ENCODE results near the gene KCNA1. TPM values are rescaled to one million over a fixed set of nuclear protein-coding genes. Genes with fewer than 3 reads are reported as not detected.

Gene KCNA1
- total and polyA plus RNA-seq, 2 experiments from 2014 or later = 0.27 TPM; not detected in 1

DNA sequence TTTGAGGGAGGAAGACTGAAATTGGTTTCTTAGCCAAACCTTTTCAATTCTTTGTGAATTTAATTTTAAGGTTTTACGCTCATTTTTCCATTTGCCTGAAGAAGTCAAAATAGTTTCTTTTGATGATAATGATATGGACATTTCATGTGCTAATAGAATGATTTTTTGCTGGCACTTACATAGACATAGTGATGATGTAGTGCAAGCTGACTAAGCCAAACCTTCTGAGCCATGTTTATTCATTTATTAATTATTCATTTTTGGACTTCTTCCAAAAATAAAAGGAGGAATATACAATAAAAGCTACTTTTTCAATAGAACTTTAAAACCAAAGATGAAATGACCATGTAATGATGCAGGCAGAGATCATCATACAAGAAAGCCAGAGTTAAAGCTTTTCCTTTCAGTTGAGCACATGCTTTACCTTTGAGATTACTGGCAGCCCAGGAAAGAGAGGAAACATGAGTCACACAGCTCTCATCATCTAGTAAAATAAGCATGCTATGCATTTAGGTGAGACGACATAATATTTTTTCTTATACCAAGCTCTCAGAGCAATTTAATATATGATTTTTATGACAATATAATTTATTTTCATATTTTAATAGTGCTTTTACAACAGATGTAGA, 24.8 kb downstream of the KCNA1 start:
- no peaks in the 10 kb centered on the region for H3K9me3 ChIP-seq (ENCODE audit: low read depth)
- no peak for TF ChIP-seq EZH2 (IDR thresholded peaks at IDR 0.05; ENCODE audit: borderline replicate concordance)
- TF ChIP-seq EZH2phosphoT487 (IDR thresholded peaks at IDR 0.05; ENCODE audit: low read depth, severe bottlenecking, unreplicated experiment) = no peak
- TF ChIP-seq, protein P1, sequence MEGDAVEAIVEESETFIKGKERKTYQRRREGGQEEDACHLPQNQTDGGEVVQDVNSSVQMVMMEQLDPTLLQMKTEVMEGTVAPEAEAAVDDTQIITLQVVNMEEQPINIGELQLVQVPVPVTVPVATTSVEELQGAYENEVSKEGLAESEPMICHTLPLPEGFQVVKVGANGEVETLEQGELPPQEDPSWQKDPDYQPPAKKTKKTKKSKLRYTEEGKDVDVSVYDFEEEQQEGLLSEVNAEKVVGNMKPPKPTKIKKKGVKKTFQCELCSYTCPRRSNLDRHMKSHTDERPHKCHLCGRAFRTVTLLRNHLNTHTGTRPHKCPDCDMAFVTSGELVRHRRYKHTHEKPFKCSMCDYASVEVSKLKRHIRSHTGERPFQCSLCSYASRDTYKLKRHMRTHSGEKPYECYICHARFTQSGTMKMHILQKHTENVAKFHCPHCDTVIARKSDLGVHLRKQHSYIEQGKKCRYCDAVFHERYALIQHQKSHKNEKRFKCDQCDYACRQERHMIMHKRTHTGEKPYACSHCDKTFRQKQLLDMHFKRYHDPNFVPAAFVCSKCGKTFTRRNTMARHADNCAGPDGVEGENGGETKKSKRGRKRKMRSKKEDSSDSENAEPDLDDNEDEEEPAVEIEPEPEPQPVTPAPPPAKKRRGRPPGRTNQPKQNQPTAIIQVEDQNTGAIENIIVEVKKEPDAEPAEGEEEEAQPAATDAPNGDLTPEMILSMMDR (IDR thresholded peaks at IDR 0.05; ENCODE audit: poor library complexity) = no peak
- DNase-seq (ENCODE audit: low spot score) = no peak
- no peaks in the 10 kb centered on the region for H3K9me2 ChIP-seq (replicated peaks; ENCODE audit: insufficient read depth)
- no peak overlapping the region for H3K4me2 ChIP-seq
- no peak overlapping the region for H3K27ac ChIP-seq
- H4K20me1 ChIP-seq (ENCODE audit: insufficient read depth, poor library complexity, severe bottlenecking) = no peaks in the 10 kb centered on the region
- peaks cover 57% of the 10 kb centered on the region for H3K27me3 ChIP-seq
- H3K4me1 ChIP-seq (ENCODE audit: insufficient read depth) = no peaks in the 10 kb centered on the region
- WGBS (ENCODE audit: low lambda C conversion rate, missing lambda C conversion rate) = 82% methylated on average over 2 of the region's 2 CpGs
- no peaks in the 10 kb centered on the region for H3K36me3 ChIP-seq (replicated peaks; ENCODE audit: insufficient read depth, low read depth)
- H2AFZ ChIP-seq = no peak overlapping the region
- H3K4me3 ChIP-seq = no peak overlapping the region
- no peaks in the 10 kb centered on the region for H3K79me2 ChIP-seq

DNA sequence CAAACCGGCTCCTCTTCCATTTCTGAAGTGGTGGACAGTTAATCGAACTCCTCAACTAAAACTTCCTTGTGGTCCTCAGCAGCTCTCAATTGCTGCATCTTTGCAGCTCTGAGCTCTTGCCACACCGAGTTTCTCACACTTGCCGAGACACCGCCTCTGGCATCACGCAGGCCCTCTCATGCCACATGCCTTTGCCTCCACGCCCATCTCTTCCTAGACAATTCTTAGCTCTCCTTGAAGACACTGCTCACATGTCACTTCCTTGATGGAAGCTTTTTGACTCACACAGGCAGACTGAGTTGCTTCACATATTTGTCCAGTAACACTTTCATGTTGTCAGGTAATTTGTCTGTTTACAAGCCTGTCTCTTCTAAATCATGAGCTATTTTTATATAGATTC, 29.2 kb downstream of the KCNA1 start:
- Histone ChIP-seq H3K9me2 (replicated peaks; ENCODE audit: insufficient read depth) (no peaks in the 10 kb centered on the region), H2AFZ (no peak overlapping the region), H3K27me3 (peaks cover 39% of the 10 kb centered on the region), H3K27ac (no peak overlapping the region), H3K9me3 (ENCODE audit: low read depth) (no peaks in the 10 kb centered on the region), H4K20me1 (ENCODE audit: insufficient read depth, poor library complexity, severe bottlenecking) (no peaks in the 10 kb centered on the region), H3K36me3 (replicated peaks; ENCODE audit: insufficient read depth, low read depth) (no peaks in the 10 kb centered on the region), H3K4me2 (no peak overlapping the region), H3K4me3 (no peak overlapping the region), H3K79me2 (no peaks in the 10 kb centered on the region), H3K4me1 (ENCODE audit: insufficient read depth) (no peaks in the 10 kb centered on the region)
- no peak for DNase-seq (ENCODE audit: low spot score)
- TF ChIP-seq, protein P1 (IDR thresholded peaks at IDR 0.05; ENCODE audit: poor library complexity) = no peak
- TF ChIP-seq EZH2phosphoT487 (IDR thresholded peaks at IDR 0.05; ENCODE audit: low read depth, severe bottlenecking, unreplicated experiment) (no peak), EZH2 (IDR thresholded peaks at IDR 0.05; ENCODE audit: borderline replicate concordance) (no peak)
- WGBS (ENCODE audit: low lambda C conversion rate, missing lambda C conversion rate) = 89% methylated on average over 7 of the region's 7 CpGs

DNA sequence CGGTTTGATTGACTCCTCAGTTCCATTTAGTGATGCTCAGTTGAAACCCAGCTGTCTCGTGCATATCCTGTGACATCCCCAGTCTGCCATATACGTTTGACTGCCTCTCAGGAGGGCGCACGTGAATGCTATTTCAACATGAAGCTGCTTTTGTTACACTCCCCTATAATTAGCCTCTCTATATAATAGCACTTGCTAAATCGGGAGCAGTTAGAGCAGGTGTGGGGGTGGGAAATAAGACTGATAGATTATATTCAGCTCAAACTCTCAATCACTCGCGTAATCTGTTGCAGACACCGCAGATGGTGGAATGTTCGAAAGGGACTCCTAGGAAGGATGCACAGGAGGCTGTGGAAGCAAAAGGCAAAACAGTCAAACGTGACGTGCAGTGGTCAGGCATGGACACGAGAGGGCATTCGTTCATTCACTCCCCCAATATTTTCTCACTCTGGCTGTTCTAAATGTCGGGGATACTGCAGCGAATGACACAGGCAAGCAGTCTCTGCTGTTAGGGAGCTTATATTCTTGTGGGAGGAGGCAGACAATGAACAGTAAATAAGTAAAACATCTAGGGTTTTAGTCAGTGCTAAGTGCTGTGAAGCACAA, 29.8 kb downstream of the KCNA1 start:
- Histone ChIP-seq H3K27me3 (peaks cover 34% of the 10 kb centered on the region), H3K36me3 (replicated peaks; ENCODE audit: insufficient read depth, low read depth) (no peaks in the 10 kb centered on the region), H2AFZ (no peak overlapping the region), H3K79me2 (no peaks in the 10 kb centered on the region), H3K9me2 (replicated peaks; ENCODE audit: insufficient read depth) (no peaks in the 10 kb centered on the region), H4K20me1 (ENCODE audit: insufficient read depth, poor library complexity, severe bottlenecking) (no peaks in the 10 kb centered on the region), H3K4me3 (no peak overlapping the region), H3K9me3 (ENCODE audit: low read depth) (no peaks in the 10 kb centered on the region), H3K27ac (no peak overlapping the region), H3K4me2 (no peak overlapping the region), H3K4me1 (ENCODE audit: insufficient read depth) (no peaks in the 10 kb centered on the region)
- TF ChIP-seq, protein P1 (IDR thresholded peaks at IDR 0.05; ENCODE audit: poor library complexity) = no peak
- TF ChIP-seq EZH2 (IDR thresholded peaks at IDR 0.05; ENCODE audit: borderline replicate concordance) (no peak), EZH2phosphoT487 (IDR thresholded peaks at IDR 0.05; ENCODE audit: low read depth, severe bottlenecking, unreplicated experiment) (no peak)
- DNase-seq (ENCODE audit: low spot score) = no peak
- WGBS (ENCODE audit: low lambda C conversion rate, missing lambda C conversion rate) = 86% methylated on average over 16 of the region's 16 CpGs
